OCI-LY1 (cell line): ENCODE results near the gene SHLD1.
"Not testable (repeated sequence)": the region's sequence is repeated elsewhere in the genome, so short reads cannot be mapped to it uniquely, and the experiment has no call there.

Experiments
- H2AFZ ChIP-seq: fragments of 200-600 bp; sonication (generic), shearing (Covaris generic); 2 replicates; pipeline ENCODE4 v1.6.0; 2014; ENCODE audit warnings: antibody characterized with exemption, mild to moderate bottlenecking, low read length
- H3F3A ChIP-seq: fragments of 200-600 bp; sonication (generic), shearing (Covaris generic); 2 replicates; pipeline ENCODE4 v1.6.0; 2014; ENCODE audit warnings: mild to moderate bottlenecking, antibody characterized with exemption, low read length, moderate library complexity; ENCODE audit not compliant: insufficient read depth
- H3K27ac ChIP-seq: fragments of 200-600 bp; sonication (generic); 2 replicates; pipeline ENCODE4 v1.5.1; 2014; ENCODE audit warnings: low read length, mixed run types, mild to moderate bottlenecking, low read depth; ENCODE audit not compliant: poor library complexity, severe bottlenecking
- H3K27me3 ChIP-seq: fragments of 200-600 bp; sonication (generic); 2 replicates; pipeline ENCODE4 v1.6.0; 2014; ENCODE audit warnings: antibody characterized with exemption, mild to moderate bottlenecking, low read length, moderate library complexity; ENCODE audit not compliant: insufficient read depth
- H3K36me3 ChIP-seq: fragments of 200-600 bp; sonication (generic); 2 replicates; pipeline ENCODE4 v1.6.1; 2014; ENCODE audit warnings: mild to moderate bottlenecking, antibody characterized with exemption, low read length, moderate library complexity, mixed read lengths; ENCODE audit not compliant: insufficient read depth
- H3K4me1 ChIP-seq: fragments of 200-600 bp; sonication (generic); 2 replicates; pipeline ENCODE4 v1.5.1; 2014; ENCODE audit warnings: mild to moderate bottlenecking, low read length, moderate library complexity; ENCODE audit not compliant: insufficient read depth, severe bottlenecking
- H3K4me2 ChIP-seq: fragments of 200-600 bp; sonication (generic), shearing (Covaris generic); 2 replicates; pipeline ENCODE4 v1.6.1; 2014; ENCODE audit warnings: low read length
- H3K4me3 ChIP-seq: fragments of 200-600 bp; sonication (generic); 2 replicates; pipeline ENCODE4 v1.5.1; 2014; ENCODE audit warnings: low read length, low read depth, mild to moderate bottlenecking, mixed read lengths; ENCODE audit not compliant: poor library complexity, severe bottlenecking
- H3K79me2 ChIP-seq: fragments of 200-600 bp; shearing (Covaris generic); 2 replicates; pipeline ENCODE4 v1.6.1; 2016; ENCODE audit warnings: mixed run types, low read length, mixed read lengths; ENCODE audit not compliant: insufficient read depth
- H3K9ac ChIP-seq: fragments of 200-600 bp; sonication (generic), shearing (Covaris generic); 2 replicates; pipeline ENCODE4 v1.6.1; 2014; ENCODE audit warnings: mild to moderate bottlenecking, low read length, mixed read lengths
- H3K9me2 ChIP-seq: fragments of 200-600 bp; sonication (generic), shearing (Covaris generic); 2 replicates; pipeline ENCODE4 v1.6.1; 2014; ENCODE audit warnings: low read depth, mild to moderate bottlenecking, low read length, mixed read lengths
- H3K9me3 ChIP-seq: fragments of 200-600 bp; shearing (Covaris generic); 2 replicates; pipeline ENCODE4 v1.6.1; 2014; ENCODE audit warnings: low read length, mixed read lengths
- H4K20me1 ChIP-seq: fragments of 200-600 bp; sonication (generic), shearing (Covaris generic); 2 replicates; pipeline ENCODE4 v1.6.0; 2016; ENCODE audit warnings: mild to moderate bottlenecking, low read length; ENCODE audit not compliant: insufficient read depth
- EZH2 ChIP-seq: fragments of 200-600 bp; sonication (generic), shearing (Covaris generic); IDR thresholded peaks from 2 replicates; pipeline ENCODE4 v1.8.0; 2017; ENCODE audit warnings: borderline replicate concordance, mixed run types, mild to moderate bottlenecking, antibody characterized with exemption, low read length, moderate library complexity, mixed read lengths
- TF ChIP-seq, protein P1 (sequence below): fragments of 200-600 bp; sonication (generic), shearing (Covaris generic); IDR thresholded peaks from 2 replicates; pipeline ENCODE4 v1.5.1; 2017; ENCODE audit warnings: mild to moderate bottlenecking, antibody characterized with exemption, low read length, moderate library complexity, mixed read lengths

SHLD1 gene

DNA sequence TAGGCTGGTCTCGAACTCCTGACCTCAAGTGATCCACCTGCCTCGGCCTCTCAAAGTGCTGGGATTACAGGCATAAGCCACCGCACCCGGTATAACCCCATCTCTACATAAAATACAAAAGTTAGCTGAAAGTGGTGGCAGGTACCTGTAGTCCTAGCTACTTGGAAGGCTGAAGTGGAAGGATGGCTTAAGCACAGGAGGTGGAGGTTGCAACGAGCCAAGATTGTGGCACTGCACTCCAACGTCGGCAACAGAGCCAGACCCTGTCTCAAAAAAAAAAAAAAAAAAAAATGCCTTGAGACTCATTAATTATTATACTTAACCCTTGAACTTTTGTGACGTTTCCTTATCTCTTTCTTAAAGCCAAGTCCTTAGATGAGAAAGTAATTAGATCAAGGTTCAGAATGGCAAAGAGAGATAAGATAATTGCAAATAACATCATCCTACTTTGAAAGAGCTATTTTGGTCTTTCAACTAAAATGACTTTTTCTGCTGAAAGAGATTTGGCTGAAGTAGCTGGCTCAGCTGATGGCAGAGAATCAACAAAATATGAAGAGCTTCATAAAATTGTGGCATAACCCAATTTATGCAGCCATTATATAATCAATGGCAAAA lies 4.7 kb upstream of the SHLD1 start:
- Histone ChIP-seq H3F3A (no peaks in the 10 kb centered on the region), H3K9ac (no peak overlapping the region), H3K4me2 (no peak overlapping the region), H4K20me1 (no peaks in the 10 kb centered on the region), H3K27ac (no peak overlapping the region), H2AFZ (no peak overlapping the region), H3K4me3 (no peak overlapping the region), H3K9me2 (no peaks in the 10 kb centered on the region), H3K4me1 (peaks cover 26% of the 10 kb centered on the region), H3K27me3 (no peaks in the 10 kb centered on the region), H3K79me2 (peaks cover 1% of the 10 kb centered on the region), H3K9me3 (no peaks in the 10 kb centered on the region), H3K36me3 (no peaks in the 10 kb centered on the region)
- no peak for TF ChIP-seq EZH2
- TF ChIP-seq, protein P1, sequence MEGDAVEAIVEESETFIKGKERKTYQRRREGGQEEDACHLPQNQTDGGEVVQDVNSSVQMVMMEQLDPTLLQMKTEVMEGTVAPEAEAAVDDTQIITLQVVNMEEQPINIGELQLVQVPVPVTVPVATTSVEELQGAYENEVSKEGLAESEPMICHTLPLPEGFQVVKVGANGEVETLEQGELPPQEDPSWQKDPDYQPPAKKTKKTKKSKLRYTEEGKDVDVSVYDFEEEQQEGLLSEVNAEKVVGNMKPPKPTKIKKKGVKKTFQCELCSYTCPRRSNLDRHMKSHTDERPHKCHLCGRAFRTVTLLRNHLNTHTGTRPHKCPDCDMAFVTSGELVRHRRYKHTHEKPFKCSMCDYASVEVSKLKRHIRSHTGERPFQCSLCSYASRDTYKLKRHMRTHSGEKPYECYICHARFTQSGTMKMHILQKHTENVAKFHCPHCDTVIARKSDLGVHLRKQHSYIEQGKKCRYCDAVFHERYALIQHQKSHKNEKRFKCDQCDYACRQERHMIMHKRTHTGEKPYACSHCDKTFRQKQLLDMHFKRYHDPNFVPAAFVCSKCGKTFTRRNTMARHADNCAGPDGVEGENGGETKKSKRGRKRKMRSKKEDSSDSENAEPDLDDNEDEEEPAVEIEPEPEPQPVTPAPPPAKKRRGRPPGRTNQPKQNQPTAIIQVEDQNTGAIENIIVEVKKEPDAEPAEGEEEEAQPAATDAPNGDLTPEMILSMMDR: no peak

DNA sequence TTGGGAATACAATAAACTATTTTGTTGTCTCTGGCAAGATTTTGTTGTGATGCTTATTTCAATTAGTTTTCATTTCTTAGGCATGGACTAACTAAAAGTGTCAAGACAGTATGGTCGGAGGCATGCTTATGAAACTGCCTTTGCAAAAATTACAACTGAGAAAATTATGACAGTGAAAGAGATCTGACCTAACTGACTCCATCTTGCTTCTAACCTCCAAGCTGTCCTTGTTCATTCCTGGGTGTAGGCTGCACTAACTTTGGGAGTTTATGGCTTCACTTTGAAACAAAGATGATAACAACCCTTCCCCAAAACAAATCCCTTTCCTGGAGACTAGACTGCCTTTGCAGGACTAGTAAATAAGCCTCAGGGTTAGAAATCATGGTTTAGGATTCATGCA lies 4.1 kb upstream of the SHLD1 start:
- no peak overlapping the region for H3K27ac ChIP-seq
- no peak overlapping the region for H3K4me3 ChIP-seq
- no peaks in the 10 kb centered on the region for H3K9me2 ChIP-seq
- no peak overlapping the region for H3K9ac ChIP-seq
- H3K36me3 ChIP-seq: 0 out of 2 replicates have a peak, but pooled peaks cover under 1% of the 10 kb centered on the region
- H3K4me1 ChIP-seq: peaks cover 22% of the 10 kb centered on the region
- H3K4me2 ChIP-seq: no peak overlapping the region
- no peak overlapping the region for H2AFZ ChIP-seq
- H3F3A ChIP-seq: no peaks in the 10 kb centered on the region
- H4K20me1 ChIP-seq: no peaks in the 10 kb centered on the region
- no peaks in the 10 kb centered on the region for H3K9me3 ChIP-seq
- H3K79me2 ChIP-seq: peaks cover 7% of the 10 kb centered on the region
- no peaks in the 10 kb centered on the region for H3K27me3 ChIP-seq
- TF ChIP-seq, protein P1: no peak
- TF ChIP-seq EZH2: no peak

DNA sequence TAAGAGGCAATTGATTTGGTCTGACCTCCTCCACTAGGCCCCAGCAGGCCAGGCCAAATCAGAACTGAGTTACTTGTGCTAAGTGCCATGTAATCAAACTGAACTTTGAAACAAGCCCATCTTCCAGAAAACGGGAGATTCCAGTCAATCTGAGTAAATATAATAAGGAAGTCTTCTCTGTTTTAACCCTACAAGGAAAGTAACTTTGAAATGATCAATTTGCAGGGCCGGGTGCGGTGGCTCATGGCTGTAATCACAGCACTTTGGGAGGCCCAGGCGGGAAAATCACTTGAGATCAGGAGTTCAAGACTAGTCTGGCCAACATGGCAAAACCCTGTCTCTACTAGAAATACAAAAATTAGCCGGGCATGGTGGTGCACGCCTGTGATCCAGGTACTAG lies 2.0 kb upstream of the SHLD1 start:
- Histone ChIP-seq H3K79me2 (peaks cover 29% of the 10 kb centered on the region), H4K20me1 (no peaks in the 10 kb centered on the region), H3K36me3 (peaks cover 17% of the 10 kb centered on the region), H3K9me3 (no peaks in the 10 kb centered on the region), H3F3A (no peaks in the 10 kb centered on the region), H2AFZ (no peak overlapping the region), H3K9me2 (no peaks in the 10 kb centered on the region), H3K27me3 (no peaks in the 10 kb centered on the region), H3K4me3 (no peak overlapping the region), H3K4me2 (no peak overlapping the region), H3K4me1 (peaks cover 36% of the 10 kb centered on the region), H3K9ac (no peak overlapping the region), H3K27ac (no peak overlapping the region)
- TF ChIP-seq EZH2: no peak
- TF ChIP-seq, protein P1: no peak

DNA sequence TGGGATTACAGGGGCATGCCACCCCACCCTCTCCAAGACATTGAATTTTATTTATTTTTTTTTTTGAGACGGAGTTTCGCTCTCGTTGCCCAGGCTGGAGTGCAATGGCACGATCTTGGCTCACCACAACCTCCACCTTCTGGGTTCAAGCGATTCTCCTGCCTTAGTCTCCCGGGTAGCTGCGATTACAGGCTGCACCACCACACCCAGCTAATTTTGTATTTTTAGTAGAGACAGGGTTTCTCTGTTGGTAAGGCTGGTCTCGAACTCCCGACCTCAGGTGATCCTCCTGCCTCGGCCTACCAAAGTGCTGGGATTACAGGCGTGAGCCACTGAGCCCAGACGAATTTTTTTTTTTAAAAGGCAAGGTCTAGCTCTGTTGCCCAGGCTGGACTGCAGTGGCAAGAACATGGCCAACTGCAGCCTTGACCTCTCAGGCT lies 669 bp upstream of the SHLD1 start:
- Histone ChIP-seq H3K4me1 (peaks cover 49% of the 10 kb centered on the region), H3K36me3 (peaks cover 22% of the 10 kb centered on the region), H3K79me2 (peaks cover 41% of the 10 kb centered on the region), H3K27ac (peak overlapping the region; percentile 57), H3K4me3 (peak overlapping the region; percentile 77)
- not testable (repeated sequence) for H3F3A ChIP-seq, H3K27me3 ChIP-seq, H2AFZ ChIP-seq, H4K20me1 ChIP-seq, H3K9me2 ChIP-seq, H3K9ac ChIP-seq, H3K9me3 ChIP-seq, H3K4me2 ChIP-seq
